GM13977 (cell line): ENCODE data around the gene E2F1.

Experiments used
- DNase-seq: peaks from one replicate; pipeline ENCODE4 v3.0.0; 2012; ENCODE audit warnings: low spot score
- in situ Hi-C: fragments of 300-500 bp; cut with MboI; formaldehyde crosslinking; loops from one replicate; pipeline ENCODE4 v1.12.0; 2022; ENCODE audit warnings: low sequenced_read_pairs, low pct_unique_long_range_greater_than_20kb, mixed read lengths, inconsistent platforms; ENCODE audit not compliant: unreplicated experiment
- TF ChIP-seq, protein P1 (sequence below): IDR thresholded peaks from 2 replicates; pipeline ENCODE4 v1.5.1; 2012; ENCODE audit warnings: mild to moderate bottlenecking, control low read depth; ENCODE audit not compliant: insufficient read depth; ENCODE audit errors: extremely low read depth, missing control alignments

Gene E2F1

DNA sequence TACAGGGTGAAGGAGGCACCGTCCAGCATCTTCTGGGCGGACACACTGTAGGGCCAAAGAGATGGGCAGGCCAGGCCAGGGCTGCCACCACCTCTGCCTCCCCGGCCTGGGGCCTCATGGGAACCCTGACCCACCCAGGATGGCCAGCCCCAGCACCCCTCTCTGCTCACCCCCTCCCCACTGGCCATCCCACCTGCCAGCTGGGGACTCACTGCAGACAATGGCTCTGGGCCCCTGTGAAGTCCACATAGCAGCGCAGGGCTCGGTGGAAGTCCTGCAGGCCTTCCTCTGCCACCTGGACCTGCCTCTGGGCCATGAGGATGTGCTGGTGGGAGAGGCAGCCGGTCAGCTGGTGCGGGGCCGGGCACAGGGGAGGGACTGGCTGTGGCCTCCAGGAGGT, 27.7 kb downstream of the E2F1 start:
- in situ Hi-C loops = loop anchor here (10.0 kb wide), 1 partner anchor 204 kb away; no protein-coding TSS in a partner anchor
- DNase-seq = no peak
- TF ChIP-seq, protein P1, sequence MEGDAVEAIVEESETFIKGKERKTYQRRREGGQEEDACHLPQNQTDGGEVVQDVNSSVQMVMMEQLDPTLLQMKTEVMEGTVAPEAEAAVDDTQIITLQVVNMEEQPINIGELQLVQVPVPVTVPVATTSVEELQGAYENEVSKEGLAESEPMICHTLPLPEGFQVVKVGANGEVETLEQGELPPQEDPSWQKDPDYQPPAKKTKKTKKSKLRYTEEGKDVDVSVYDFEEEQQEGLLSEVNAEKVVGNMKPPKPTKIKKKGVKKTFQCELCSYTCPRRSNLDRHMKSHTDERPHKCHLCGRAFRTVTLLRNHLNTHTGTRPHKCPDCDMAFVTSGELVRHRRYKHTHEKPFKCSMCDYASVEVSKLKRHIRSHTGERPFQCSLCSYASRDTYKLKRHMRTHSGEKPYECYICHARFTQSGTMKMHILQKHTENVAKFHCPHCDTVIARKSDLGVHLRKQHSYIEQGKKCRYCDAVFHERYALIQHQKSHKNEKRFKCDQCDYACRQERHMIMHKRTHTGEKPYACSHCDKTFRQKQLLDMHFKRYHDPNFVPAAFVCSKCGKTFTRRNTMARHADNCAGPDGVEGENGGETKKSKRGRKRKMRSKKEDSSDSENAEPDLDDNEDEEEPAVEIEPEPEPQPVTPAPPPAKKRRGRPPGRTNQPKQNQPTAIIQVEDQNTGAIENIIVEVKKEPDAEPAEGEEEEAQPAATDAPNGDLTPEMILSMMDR = no peak

DNA sequence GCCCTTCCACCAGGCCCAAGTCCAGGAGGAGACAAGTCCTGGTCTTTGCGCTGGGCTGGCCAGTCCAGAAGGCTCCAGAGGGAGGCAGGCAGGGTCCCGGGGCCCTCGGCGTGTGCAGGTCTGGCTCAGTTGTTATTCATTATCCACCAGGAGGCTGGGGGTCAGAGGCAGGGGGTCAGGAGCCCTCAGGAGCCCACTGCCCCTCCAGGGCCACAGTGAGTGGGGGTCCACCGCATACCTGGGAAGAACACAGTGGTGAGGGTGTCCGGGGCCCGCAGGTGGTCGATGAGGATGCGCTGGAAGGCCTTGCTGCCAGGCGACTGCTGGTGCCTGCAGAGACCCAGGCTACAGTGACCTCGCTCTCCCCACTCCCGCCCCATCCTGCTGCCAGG, 28.5 kb downstream of the E2F1 start:
- no peak for DNase-seq
- TF ChIP-seq, protein P1 = no peak
- in situ Hi-C loops = loop anchor here (10.0 kb wide), 1 partner anchor 203 kb away; no protein-coding TSS in a partner anchor

DNA sequence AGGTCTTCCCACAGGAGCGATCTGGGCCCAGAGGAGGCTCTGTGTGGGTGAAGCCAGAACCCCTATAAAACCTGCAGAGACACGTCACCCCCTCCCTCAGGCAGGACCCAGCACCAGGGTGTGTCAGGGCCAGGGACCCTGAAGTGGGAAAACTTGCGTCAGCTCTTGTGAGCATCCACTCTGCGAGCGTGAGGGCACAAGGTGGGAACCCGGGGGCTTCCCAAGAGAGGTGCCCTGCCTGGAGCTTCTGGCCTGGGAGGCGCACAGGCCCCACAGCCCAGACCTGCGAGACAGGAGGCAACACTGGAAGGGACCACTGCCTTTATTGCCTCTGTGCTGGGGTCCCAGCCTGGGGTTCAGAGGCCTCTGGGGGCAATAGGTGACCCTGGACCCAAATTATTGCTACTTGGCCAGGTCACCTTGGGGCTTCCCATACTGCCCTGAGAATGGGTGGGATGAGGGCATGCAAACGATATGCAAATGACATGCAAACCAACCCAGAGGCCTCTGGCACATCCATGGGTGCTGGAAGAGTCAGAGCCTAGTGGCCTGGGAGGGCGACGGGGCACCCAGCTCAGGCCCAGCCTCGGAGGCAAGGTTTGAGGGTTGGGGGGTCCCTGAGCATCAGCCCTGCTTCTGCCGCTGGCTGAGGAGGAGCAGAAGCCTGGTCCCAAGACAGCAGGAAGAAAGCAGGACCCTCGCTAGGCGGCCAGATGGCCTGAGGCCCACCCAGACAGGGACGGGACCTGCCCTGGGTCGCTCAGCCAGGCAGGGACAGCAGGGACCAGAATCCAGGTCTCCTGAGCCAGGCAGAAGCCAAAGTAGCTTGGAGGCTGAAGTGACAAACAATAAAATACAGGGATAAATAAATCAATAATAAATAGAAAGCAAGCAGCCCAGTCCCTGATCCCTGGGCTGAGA, 29.1 kb downstream of the E2F1 start:
- TF ChIP-seq, protein P1 = no peak
- in situ Hi-C loops = loop anchor here (10.0 kb wide), 1 partner anchor 202 kb away; no protein-coding TSS in a partner anchor
- DNase-seq = no peak

DNA sequence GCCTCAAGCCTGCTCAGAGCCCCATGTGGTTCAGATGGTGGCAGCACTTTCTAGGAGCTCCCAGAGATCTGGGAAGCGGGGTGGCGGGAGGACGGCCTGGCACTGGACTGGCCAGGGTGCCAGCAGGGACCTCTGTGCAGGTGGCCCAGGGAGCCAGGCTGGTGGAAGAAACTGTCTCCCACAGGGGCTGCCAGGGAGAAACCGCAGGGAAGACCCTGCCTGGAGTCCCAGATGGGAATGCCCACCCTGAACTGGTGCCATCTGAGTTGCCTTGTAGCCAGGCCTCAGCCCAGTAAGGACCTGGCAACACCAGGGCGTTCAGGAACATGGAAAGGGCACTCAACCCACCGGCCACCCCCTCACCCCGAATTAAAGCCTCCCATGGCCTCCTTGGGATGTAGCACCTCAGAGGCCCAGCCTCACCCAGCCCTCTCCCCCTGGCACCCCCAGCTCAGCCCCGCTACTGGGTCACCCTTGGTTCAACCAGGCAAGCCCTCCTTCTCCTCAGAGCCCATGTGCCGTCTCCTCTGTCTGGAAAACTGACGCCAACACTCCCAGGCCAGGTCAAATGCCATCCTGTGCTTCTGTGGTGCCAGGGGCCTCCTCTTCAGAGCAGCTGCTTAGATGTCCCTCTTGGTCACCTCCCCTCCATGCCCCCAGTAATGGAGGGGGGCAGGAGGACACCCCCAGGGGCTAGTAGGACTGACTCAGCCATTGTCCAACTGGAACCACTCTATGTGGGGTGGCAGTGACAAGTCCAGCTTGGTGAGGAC, 30.0 kb downstream of the E2F1 start:
- in situ Hi-C loops = loop anchor here (10.0 kb wide), 1 partner anchor 201 kb away; no protein-coding TSS in a partner anchor
- TF ChIP-seq, protein P1 = no peak

DNA sequence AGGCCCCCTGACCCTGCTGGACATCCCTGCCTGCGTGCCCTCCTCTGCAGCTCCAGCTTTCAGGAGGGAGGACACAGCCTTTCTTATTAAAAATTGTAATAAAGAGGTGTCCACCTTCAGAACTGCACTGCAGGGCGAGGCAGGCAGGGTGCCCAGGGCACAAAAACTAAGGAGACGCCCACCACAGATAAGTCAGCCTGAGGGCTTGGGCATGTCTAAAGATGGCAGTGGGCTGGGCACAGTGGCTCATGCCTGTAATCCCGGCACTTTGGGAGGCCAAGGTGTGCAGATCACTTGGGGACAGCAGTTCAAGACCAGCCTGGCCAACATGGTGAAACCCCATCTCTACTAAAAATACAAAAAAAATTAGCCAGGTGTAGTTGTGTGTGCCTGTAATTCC, 31.0 kb downstream of the E2F1 start:
- no peak for DNase-seq
- in situ Hi-C loops = loop anchor here (10.0 kb wide), 1 partner anchor 200 kb away; no protein-coding TSS in a partner anchor
- TF ChIP-seq, protein P1 = no peak

More for the DNA sequence above, 30.0 kb downstream of the E2F1 start:
- no peak for DNase-seq

DNA sequence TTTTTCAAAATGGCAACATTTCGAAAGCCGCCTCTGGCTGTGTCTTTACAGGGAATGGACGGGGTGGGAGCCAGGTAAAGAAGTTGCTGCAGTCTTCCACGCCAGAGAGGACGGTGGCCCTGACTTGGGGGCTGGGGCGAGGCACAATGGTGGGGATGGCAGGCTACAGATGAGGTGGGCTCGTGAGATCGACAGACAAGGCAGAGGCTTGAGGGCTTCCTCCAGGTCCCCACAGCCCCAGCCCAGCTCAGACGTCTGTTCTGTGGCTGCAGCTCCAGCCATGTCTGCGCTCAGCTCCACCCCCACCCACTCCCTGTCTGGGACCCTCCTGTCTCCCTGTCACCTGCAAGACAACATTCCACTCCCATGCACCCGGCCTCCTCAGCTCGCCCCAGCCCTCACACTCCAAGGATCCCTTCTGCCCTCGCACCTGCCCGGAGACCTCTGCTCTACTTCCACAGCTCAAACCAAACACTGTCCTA, 31.5 kb downstream of the E2F1 start:
- TF ChIP-seq, protein P1 = no peak
- no peak for DNase-seq
- in situ Hi-C loops = loop anchor here (10.0 kb wide), 1 partner anchor 200 kb away; no protein-coding TSS in a partner anchor
